HG03469 (cell line): ENCODE results near the gene PDGFRB.

Source experiments
- ATAC-seq: cut with Tn5 transposase; IDR thresholded peaks from one replicate; pipeline ENCODE4 v1.9.1; 2021; ENCODE audit warnings: mild to moderate bottlenecking, moderate library complexity, moderate number of reproducible peaks; ENCODE audit not compliant: unreplicated experiment

PDGFRB gene

GRCh38 chr5:150164211-150164980 is 8.8 kb upstream of the PDGFRB start:
- no peak for ATAC-seq

GRCh38 chr5:150163547-150164059 is 8.0 kb upstream of the PDGFRB start:
- ATAC-seq = no peak

GRCh38 chr5:150163035-150163434 is 7.4 kb upstream of the PDGFRB start:
- ATAC-seq = no peak

- no peak for ATAC-seq
Measured at GRCh38 chr5:150162142-150162513, 6.5 kb upstream of the PDGFRB start.

GRCh38 chr5:150161242-150162141 is 5.8 kb upstream of the PDGFRB start:
- no peak for ATAC-seq

GRCh38 chr5:150160448-150161081 is 4.9 kb upstream of the PDGFRB start:
- no peak for ATAC-seq

GRCh38 chr5:150159741-150160179 is 4.1 kb upstream of the PDGFRB start:
- no peak for ATAC-seq

GRCh38 chr5:150159031-150159430 is 3.4 kb upstream of the PDGFRB start:
- no peak for ATAC-seq

GRCh38 chr5:150158170-150158949 is 2.7 kb upstream of the PDGFRB start:
- no peak for ATAC-seq

- ATAC-seq = no peak
Measured at GRCh38 chr5:150157168-150157567, 1.5 kb upstream of the PDGFRB start.

- ATAC-seq = no peak
Measured at GRCh38 chr5:150156540-150156939, 895 bp upstream of the PDGFRB start.

GRCh38 chr5:150156027-150156368 is 353 bp upstream of the PDGFRB start:
- ATAC-seq = no peak

GRCh38 chr5:150154618-150155128 is 972 bp downstream of the PDGFRB start:
- ATAC-seq = no peak

GRCh38 chr5:150153957-150154617 is 1.6 kb downstream of the PDGFRB start:
- no peak for ATAC-seq

GRCh38 chr5:150153483-150153882 is 2.2 kb downstream of the PDGFRB start:
- ATAC-seq = no peak

GRCh38 chr5:150152636-150153462 is 2.8 kb downstream of the PDGFRB start:
- no peak for ATAC-seq

GRCh38 chr5:150149618-150150017 is 6.0 kb downstream of the PDGFRB start:
- ATAC-seq = no peak

- no peak for ATAC-seq
Measured at GRCh38 chr5:150148117-150148927, 7.3 kb downstream of the PDGFRB start.
